Skin of body (tissue), 3 donors: ENCODE data around the gene CAPN14. TPM values are rescaled to one million over a fixed set of nuclear protein-coding genes. Genes with fewer than 3 reads are reported as not detected.

Experiments used
- DNase-seq: peaks from one replicate; lab custom pipeline; 2025; lab: John Stamatoyannopoulos, UW
- small RNA-seq: library from RNA; depleted of rRNA; stranded (forward); fragments of <200 nt; gene quantifications from one replicate; pipeline ENCODE3, GENCODE V24; 2014; ENCODE audit warnings: low replicate concordance
- total RNA-seq: library from RNA; depleted of rRNA; stranded (reverse); fragments of >200 nt; gene quantifications from one replicate; pipeline ENCODE4 v1.2.3, GENCODE V29; 2014

CAPN14 gene
- total RNA-seq, 1 donor from 2014 or later = 0.49 TPM

GRCh38 chr2:31141443-31142085 lies 75.8 kb downstream of the CAPN14 start:
- peak; percentile 17 for DNase-seq

GRCh38 chr2:31140151-31140550 lies 77.2 kb downstream of the CAPN14 start:
- no peak for DNase-seq

GRCh38 chr2:31139671-31140070 lies 77.6 kb downstream of the CAPN14 start:
- no peak for DNase-seq

GRCh38 chr2:31138037-31138962 lies 79.0 kb downstream of the CAPN14 start, which contains the start of gene GALNT14:
Gene GALNT14, minus strand, starts transcription at chr2:31138440. Its CDS starts 354 bp downstream, at chr2:31138086.
- peak; percentile 33 for DNase-seq

- DNase-seq = no peak
These were observed 79.9 kb downstream of the CAPN14 start for GRCh38 chr2:31137211-31138036.

GRCh38 chr2:31136732-31137131 lies 80.6 kb downstream of the CAPN14 start:
- no peak for DNase-seq

- no peak for DNase-seq
These were observed 81.3 kb downstream of the CAPN14 start for GRCh38 chr2:31136000-31136399.

GRCh38 chr2:31134480-31134879 lies 82.8 kb downstream of the CAPN14 start:
- DNase-seq = no peak

GRCh38 chr2:31132786-31133185 lies 84.5 kb downstream of the CAPN14 start:
- DNase-seq = no peak

GRCh38 chr2:31131871-31132270 lies 85.4 kb downstream of the CAPN14 start:
- no peak for DNase-seq

GRCh38 chr2:31129375-31130171 lies 87.7 kb downstream of the CAPN14 start:
- DNase-seq = no peak

- DNase-seq = no peak
These were observed 89.4 kb downstream of the CAPN14 start for GRCh38 chr2:31127931-31128330.

- DNase-seq = no peak
These were observed 91.2 kb downstream of the CAPN14 start for GRCh38 chr2:31125918-31126695.

GRCh38 chr2:31124904-31125303 lies 92.4 kb downstream of the CAPN14 start:
- DNase-seq = no peak

Small RNAs within 50 kb of the gene (small RNA-seq; reads per million reads assigned to genes)
- gene RNA5SP90 = not detected

Other genes starting within 250 kb of the CAPN14 start
- gene GALNT14, start 79.1 kb downstream of the CAPN14 start, total RNA-seq = 2.0 TPM
- gene EHD3, start 16.6 kb upstream of the CAPN14 start, total RNA-seq = 3.7 TPM
- 1.7 TPM for gene XDH, start 197.2 kb upstream of the CAPN14 start, total RNA-seq